Measurements from ENCODE around the gene UBTD2. TPM values are rescaled to one million over a fixed set of nuclear protein-coding genes. Genes with fewer than 3 reads are reported as not detected.

The UBTD2 gene
- total and polyA plus RNA-seq, 8 donors: 16.2 to 114 (median 93.2) TPM

GRCh38 chr5:172278356-172278755 lies 5.2 kb downstream of the UBTD2 start:
- no peaks in the 10 kb centered on the region for H3K27me3 ChIP-seq
- DNase-seq: no peak
- intact Hi-C loops (cut with DNase I): no loop called here
- no peak overlapping the region for H3K27ac ChIP-seq
- no peak for TF ChIP-seq CTCF (IDR thresholded peaks at IDR 0.05)
- no peak for ATAC-seq
- no peaks in the 10 kb centered on the region for H3K36me3 ChIP-seq
- H3K9me3 ChIP-seq: no peaks in the 10 kb centered on the region
- H3K4me3 ChIP-seq: no peak overlapping the region
- peaks cover 0 to 44% of the 10 kb centered on the region in 2 donors for H3K4me1 ChIP-seq

- no peak for DNase-seq
- no peak overlapping the region for H3K4me3 ChIP-seq
- intact Hi-C loops (cut with DNase I): no loop called here
- no peak overlapping the region for H3K27ac ChIP-seq
- no peaks in the 10 kb centered on the region for H3K36me3 ChIP-seq
- no peak for TF ChIP-seq CTCF (IDR thresholded peaks at IDR 0.05)
- ATAC-seq: no peak
- H3K9me3 ChIP-seq: no peaks in the 10 kb centered on the region
- H3K4me1 ChIP-seq: peaks cover 0 to 26% of the 10 kb centered on the region in 2 donors
- no peaks in the 10 kb centered on the region for H3K27me3 ChIP-seq
These were observed 7.3 kb downstream of the UBTD2 start for GRCh38 chr5:172276214-172276613.

- Histone ChIP-seq H3K4me1 (peaks cover 0 to 21% of the 10 kb centered on the region in 2 donors), H3K36me3 (no peaks in the 10 kb centered on the region), H3K4me3 (no peak overlapping the region), H3K9me3 (no peaks in the 10 kb centered on the region), H3K27me3 (no peaks in the 10 kb centered on the region), H3K27ac (no peak overlapping the region)
- DNase-seq: no peak
- no peak for TF ChIP-seq CTCF (IDR thresholded peaks at IDR 0.05)
- intact Hi-C loops (cut with DNase I): no loop called here
- ATAC-seq: no peak
These were observed 8.4 kb downstream of the UBTD2 start for GRCh38 chr5:172274951-172275753.

GRCh38 chr5:172267943-172268342 lies 15.6 kb downstream of the UBTD2 start:
- no peak overlapping the region for H3K4me3 ChIP-seq

More at GRCh38 chr5:172267943-172268342, 15.6 kb downstream of the UBTD2 start:
- no peak for ATAC-seq
- Histone ChIP-seq H3K27ac (no peak overlapping the region), H3K27me3 (no peaks in the 10 kb centered on the region), H3K9me3 (no peaks in the 10 kb centered on the region), H3K4me1 (peaks cover 10 to 13% of the 10 kb centered on the region in 2 donors), H3K36me3 (no peaks in the 10 kb centered on the region)
- no peak for DNase-seq
- intact Hi-C loops (cut with DNase I): no loop called here
- no peak for TF ChIP-seq CTCF (IDR thresholded peaks at IDR 0.05)

All from left lung (tissue), 10 donors.